Gastroesophageal sphincter (tissue), 4 donors: Measurements from ENCODE around the gene DCLK2. TPM values are rescaled to one million over a fixed set of nuclear protein-coding genes. Genes with fewer than 3 reads are reported as not detected.

Experiments
- ATAC-seq: fragments of 150-250 bp; one replicate; pipeline ENCODE4 v1.9.1; 2016; ENCODE audit warnings: mild to moderate bottlenecking, moderate library complexity
- H3K27ac ChIP-seq, 4 donors: fragments of 200-600 bp; sonication (generic) in 3 of 4; 1 replicate in 3 of 4; 2 replicates in 1 of 4; pipeline ENCODE4 v1.5.1; 2016 to 2019
- H3K27me3 ChIP-seq: fragments of 200-600 bp; sonication (generic); one replicate; pipeline ENCODE4 v1.5.1; 2019
- H3K36me3 ChIP-seq, 2 donors: fragments of 200-600 bp; sonication (generic); one replicate each; pipeline ENCODE4 v1.5.1; 2019; ENCODE audit warnings: control low read depth in 1 of 2
- H3K4me1 ChIP-seq, 3 donors: fragments of 200-600 bp; sonication (generic); 1 replicate in 2 of 3; 2 replicates in 1 of 3; pipeline ENCODE4 v1.5.1; 2016 to 2019; ENCODE audit warnings: control low read depth in 2 of 3
- H3K4me3 ChIP-seq, 2 donors: fragments of 200-600 bp; sonication (generic); one replicate each; pipeline ENCODE4 v1.5.1; 2019; ENCODE audit warnings: mild to moderate bottlenecking in 1 of 2, moderate library complexity in 1 of 2
- H3K9me3 ChIP-seq, 3 donors: fragments of 200-600 bp; sonication (generic); one replicate each; pipeline ENCODE4 v1.5.1; 2017 to 2019; ENCODE audit warnings: control low read depth in 2 of 3
- EP300 ChIP-seq: sonication (generic); formaldehyde crosslinking; IDR thresholded peaks from one replicate; pipeline ENCODE4 v1.6.1; 2017; ENCODE audit warnings: antibody characterized with exemption, mild to moderate bottlenecking
- POLR2A ChIP-seq, 2 donors: fragments of 450-650 bp; IDR thresholded peaks; one replicate each; pipeline ENCODE4 v1.6.1; 2017; ENCODE audit warnings: antibody characterized with exemption in 2 of 2, mild to moderate bottlenecking in 2 of 2, moderate library complexity in 1 of 2
- POLR2AphosphoS5 ChIP-seq: sonication (generic); formaldehyde crosslinking; IDR thresholded peaks from one replicate; pipeline ENCODE4 v1.6.1; 2017; ENCODE audit warnings: antibody characterized with exemption
- WGBS, 2 donors: methylation state at CpG; one replicate each; pipeline ENCODE4 v1.1.5; 2018; ENCODE audit warnings: low coverage in 1 of 2; 5-methylcytosine and 5-hydroxymethylcytosine counted together
- total RNA-seq, 4 donors: library from RNA; depleted of rRNA; stranded (reverse); fragments of >200 nt; gene quantifications; one replicate each; pipeline ENCODE4 v1.1.0, GENCODE V29; 2016
- TF ChIP-seq, protein P1 (sequence below), 4 experiments: fragments of 200-600 bp in 2 of 4; fragments of 450-650 bp in 2 of 4; sonication (generic) in 1 of 4; IDR thresholded peaks; one replicate each; pipeline ENCODE4 v1.5.1; 2017 to 2019; ENCODE audit warnings: antibody characterized with exemption in 4 of 4, mild to moderate bottlenecking in 2 of 4, moderate library complexity in 2 of 4

The DCLK2 gene
- total RNA-seq, 4 donors from 2014 or later = 17.1 to 33.0 (median 19.7) TPM

- no peak overlapping the region for H3K27ac ChIP-seq
- H3K4me3 ChIP-seq = no peak overlapping the region
- no peak for ATAC-seq
- no peaks in the 10 kb centered on the region for H3K9me3 ChIP-seq
- no peaks in the 10 kb centered on the region for H3K27me3 ChIP-seq
- H3K4me1 ChIP-seq = peaks cover 0 to 22% (median 0%) of the 10 kb centered on the region in 3 donors
- H3K36me3 ChIP-seq = peaks cover 0 to 57% of the 10 kb centered on the region in 2 donors
- no CpG with 5 or more reads among the region's 4 CpGs for WGBS, 2 donors
- TF ChIP-seq POLR2A (IDR thresholded peaks at IDR 0.05) (no peak), POLR2AphosphoS5 (no peak), EP300 (no peak)
- TF ChIP-seq, protein P1, sequence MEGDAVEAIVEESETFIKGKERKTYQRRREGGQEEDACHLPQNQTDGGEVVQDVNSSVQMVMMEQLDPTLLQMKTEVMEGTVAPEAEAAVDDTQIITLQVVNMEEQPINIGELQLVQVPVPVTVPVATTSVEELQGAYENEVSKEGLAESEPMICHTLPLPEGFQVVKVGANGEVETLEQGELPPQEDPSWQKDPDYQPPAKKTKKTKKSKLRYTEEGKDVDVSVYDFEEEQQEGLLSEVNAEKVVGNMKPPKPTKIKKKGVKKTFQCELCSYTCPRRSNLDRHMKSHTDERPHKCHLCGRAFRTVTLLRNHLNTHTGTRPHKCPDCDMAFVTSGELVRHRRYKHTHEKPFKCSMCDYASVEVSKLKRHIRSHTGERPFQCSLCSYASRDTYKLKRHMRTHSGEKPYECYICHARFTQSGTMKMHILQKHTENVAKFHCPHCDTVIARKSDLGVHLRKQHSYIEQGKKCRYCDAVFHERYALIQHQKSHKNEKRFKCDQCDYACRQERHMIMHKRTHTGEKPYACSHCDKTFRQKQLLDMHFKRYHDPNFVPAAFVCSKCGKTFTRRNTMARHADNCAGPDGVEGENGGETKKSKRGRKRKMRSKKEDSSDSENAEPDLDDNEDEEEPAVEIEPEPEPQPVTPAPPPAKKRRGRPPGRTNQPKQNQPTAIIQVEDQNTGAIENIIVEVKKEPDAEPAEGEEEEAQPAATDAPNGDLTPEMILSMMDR (IDR thresholded peaks at IDR 0.05) = no peak
Observed at GRCh38 chr4:150250998-150251651, 172.9 kb downstream of the DCLK2 start.

GRCh38 chr4:150251752-150252190, 173.5 kb downstream of the DCLK2 start:
- no peaks in the 10 kb centered on the region for H3K27me3 ChIP-seq
- ATAC-seq = peak; percentile 29
- 0 to 33% methylated on average over 1 to 7 of the region's 7 CpGs for WGBS, 2 donors
- TF ChIP-seq POLR2A (IDR thresholded peaks at IDR 0.05) (no peak), POLR2AphosphoS5 (no peak)
- peak overlapping the region in 1 of 4 donors; percentile 41 for H3K27ac ChIP-seq
- no peaks in the 10 kb centered on the region for H3K9me3 ChIP-seq
- no peak overlapping the region for H3K4me3 ChIP-seq
- H3K36me3 ChIP-seq = peaks cover 0 to 63% of the 10 kb centered on the region in 2 donors
- peaks cover 0 to 24% (median 0%) of the 10 kb centered on the region in 3 donors for H3K4me1 ChIP-seq

DNA sequence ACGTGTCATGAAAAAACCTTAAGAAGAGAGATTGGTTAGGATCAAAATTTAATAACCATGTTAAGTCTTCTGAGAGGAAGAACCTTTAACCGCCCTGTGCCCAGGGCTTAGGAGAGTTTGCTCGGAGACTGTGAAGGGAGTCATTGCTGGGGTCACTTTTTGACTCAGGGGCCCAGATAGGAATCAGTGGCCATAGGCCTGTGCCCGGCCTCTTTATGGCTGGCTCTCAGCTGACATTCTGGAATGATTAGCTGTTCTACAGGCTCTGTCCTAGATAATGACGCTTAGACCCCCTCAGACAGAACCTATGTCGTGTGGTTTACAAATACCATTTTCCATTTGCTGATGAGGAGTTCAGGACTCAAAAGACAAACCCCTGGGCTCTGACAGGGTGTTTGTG, 174.1 kb downstream of the DCLK2 start:
- 72 to 90% methylated on average over 2 to 6 of the region's 6 CpGs for WGBS, 2 donors
- H3K36me3 ChIP-seq = peaks cover 0 to 69% of the 10 kb centered on the region in 2 donors

DNA sequence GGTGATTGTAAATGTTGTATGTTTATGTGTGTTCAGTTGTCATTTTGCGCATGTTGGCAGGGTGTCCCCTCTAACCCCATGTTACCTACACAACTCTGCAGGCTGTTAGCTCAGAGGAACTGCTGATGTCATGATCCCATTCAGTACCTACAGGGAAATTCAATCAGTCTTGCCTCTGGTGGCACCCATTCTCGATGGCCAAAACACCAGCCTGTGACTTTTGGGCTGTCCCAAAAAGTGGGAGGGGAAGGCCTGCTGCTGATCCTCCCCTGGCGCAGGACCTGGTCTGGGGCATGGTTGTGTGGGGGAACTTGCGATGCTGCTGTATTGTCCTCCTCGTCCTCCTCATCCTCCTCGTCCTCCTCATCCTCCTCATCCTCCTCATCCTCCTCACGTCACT, 174.5 kb downstream of the DCLK2 start:
- H3K4me1 ChIP-seq = peaks cover 0 to 24% (median 0%) of the 10 kb centered on the region in 3 donors
- no peak overlapping the region for H3K4me3 ChIP-seq
- H3K9me3 ChIP-seq = no peaks in the 10 kb centered on the region
- peaks cover 0 to 69% of the 10 kb centered on the region in 2 donors for H3K36me3 ChIP-seq
- TF ChIP-seq POLR2A (IDR thresholded peaks at IDR 0.05) = no peak
- TF ChIP-seq, protein P1 (IDR thresholded peaks at IDR 0.05) = no peak
- TF ChIP-seq EP300 = no peak
- TF ChIP-seq POLR2AphosphoS5 = no peak
- no peak for ATAC-seq
- no peak overlapping the region for H3K27ac ChIP-seq
- WGBS, 2 donors = 80 to 100% methylated on average over 1 to 5 of the region's 7 CpGs
- no peaks in the 10 kb centered on the region for H3K27me3 ChIP-seq

More for the DNA sequence above, 174.1 kb downstream of the DCLK2 start:
- TF ChIP-seq POLR2AphosphoS5 (no peak), POLR2A (IDR thresholded peaks at IDR 0.05) (no peak), EP300 (no peak)
- TF ChIP-seq, protein P1 (IDR thresholded peaks at IDR 0.05) = no peak
- Histone ChIP-seq H3K27me3 (no peaks in the 10 kb centered on the region), H3K4me3 (no peak overlapping the region), H3K9me3 (no peaks in the 10 kb centered on the region), H3K27ac (peak overlapping the region in 1 of 4 donors; percentile 41), H3K4me1 (peaks cover 0 to 24% (median 0%) of the 10 kb centered on the region in 3 donors)
- ATAC-seq = no peak

DNA sequence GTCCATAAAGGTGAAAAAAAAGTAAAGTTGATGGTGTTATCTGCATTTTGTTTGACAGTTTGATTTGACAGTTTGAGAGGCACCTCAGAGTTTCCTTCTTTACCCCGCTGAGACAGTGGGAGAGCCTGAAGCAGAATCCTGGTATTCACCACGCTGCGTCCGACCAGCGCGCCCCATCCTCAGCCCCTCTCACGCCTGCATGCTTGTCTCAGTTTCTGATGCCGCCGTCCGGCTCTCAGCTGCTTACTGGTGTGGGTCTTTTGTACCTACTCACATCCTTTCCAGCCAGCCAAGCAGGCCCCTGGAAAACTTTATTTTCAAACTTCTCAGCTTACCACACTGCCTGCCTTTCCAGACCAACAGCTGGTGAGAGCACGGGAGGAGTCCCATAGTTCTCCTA, 175.2 kb downstream of the DCLK2 start:
- WGBS, 2 donors = 91 to 93% methylated on average over 10 to 11 of the region's 11 CpGs
- Histone ChIP-seq H3K4me1 (peaks cover 0 to 24% (median 0%) of the 10 kb centered on the region in 3 donors), H3K36me3 (peaks cover 0 to 65% of the 10 kb centered on the region in 2 donors), H3K27me3 (no peaks in the 10 kb centered on the region), H3K9me3 (no peaks in the 10 kb centered on the region), H3K4me3 (no peak overlapping the region), H3K27ac (no peak overlapping the region)
- ATAC-seq = no peak
- TF ChIP-seq POLR2AphosphoS5 (no peak), POLR2A (IDR thresholded peaks at IDR 0.05) (no peak), EP300 (no peak)
- TF ChIP-seq, protein P1 (IDR thresholded peaks at IDR 0.05) = no peak
